Measurements from ENCODE around the gene MAGED1. TPM values are rescaled to one million over a fixed set of nuclear protein-coding genes. Genes with fewer than 3 reads are reported as not detected.

MAGED1 gene, protein sequence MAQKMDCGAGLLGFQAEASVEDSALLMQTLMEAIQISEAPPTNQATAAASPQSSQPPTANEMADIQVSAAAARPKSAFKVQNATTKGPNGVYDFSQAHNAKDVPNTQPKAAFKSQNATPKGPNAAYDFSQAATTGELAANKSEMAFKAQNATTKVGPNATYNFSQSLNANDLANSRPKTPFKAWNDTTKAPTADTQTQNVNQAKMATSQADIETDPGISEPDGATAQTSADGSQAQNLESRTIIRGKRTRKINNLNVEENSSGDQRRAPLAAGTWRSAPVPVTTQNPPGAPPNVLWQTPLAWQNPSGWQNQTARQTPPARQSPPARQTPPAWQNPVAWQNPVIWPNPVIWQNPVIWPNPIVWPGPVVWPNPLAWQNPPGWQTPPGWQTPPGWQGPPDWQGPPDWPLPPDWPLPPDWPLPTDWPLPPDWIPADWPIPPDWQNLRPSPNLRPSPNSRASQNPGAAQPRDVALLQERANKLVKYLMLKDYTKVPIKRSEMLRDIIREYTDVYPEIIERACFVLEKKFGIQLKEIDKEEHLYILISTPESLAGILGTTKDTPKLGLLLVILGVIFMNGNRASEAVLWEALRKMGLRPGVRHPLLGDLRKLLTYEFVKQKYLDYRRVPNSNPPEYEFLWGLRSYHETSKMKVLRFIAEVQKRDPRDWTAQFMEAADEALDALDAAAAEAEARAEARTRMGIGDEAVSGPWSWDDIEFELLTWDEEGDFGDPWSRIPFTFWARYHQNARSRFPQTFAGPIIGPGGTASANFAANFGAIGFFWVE
- 66.6 to 90.1 TPM (median 79.1 TPM) in 5 replicates for total RNA-seq (2022; extraction: Qiagen RNA extraction)

GRCh38 chrX:51892921-51893745, at the start of gene MAGED1:
TSS of gene MAGED1 (plus strand) at chrX:51893623. CDS start at chrX:51894305, 682 bp downstream.

Other genes with a start within 250 kb of the MAGED1 start
- gene CENPVL2, start 210.8 kb upstream of the MAGED1 start, total RNA-seq (2022; extraction: Qiagen RNA extraction), result not detected in 5 replicates
- not detected in 5 replicates for gene CENPVL1, start 183.1 kb upstream of the MAGED1 start, total RNA-seq (2022; extraction: Qiagen RNA extraction)
- gene GSPT2, start 150.2 kb upstream of the MAGED1 start, total RNA-seq (2022; extraction: Qiagen RNA extraction), result 7.5 to 9.9 TPM (median 8.4 TPM) in 5 replicates
- 8.4 to 15.5 TPM (median 13.6 TPM) in 5 replicates for gene MAGED4B, start 175.6 kb downstream of the MAGED1 start, total RNA-seq (2022; extraction: Qiagen RNA extraction)

All from A549 treated with AZD2906 at 1 μM for 4 hours (cell line).